Loucy (cell line): ENCODE data around the gene SCGB1A1.

Source experiments
- EZH2phosphoT487 ChIP-seq: fragments of 200-600 bp; IDR thresholded peaks from 2 replicates; pipeline ENCODE4 v1.6.1; 2018; ENCODE audit warnings: antibody characterized with exemption, mild to moderate bottlenecking, moderate library complexity, borderline replicate concordance
- TF ChIP-seq, protein P1 (sequence below): fragments of 200-600 bp; sonication (generic); conservative IDR thresholded peaks from 2 replicates; pipeline ENCODE4 v1.5.1; 2014; ENCODE audit warnings: mild to moderate bottlenecking, antibody characterized with exemption, low read length

DNA sequence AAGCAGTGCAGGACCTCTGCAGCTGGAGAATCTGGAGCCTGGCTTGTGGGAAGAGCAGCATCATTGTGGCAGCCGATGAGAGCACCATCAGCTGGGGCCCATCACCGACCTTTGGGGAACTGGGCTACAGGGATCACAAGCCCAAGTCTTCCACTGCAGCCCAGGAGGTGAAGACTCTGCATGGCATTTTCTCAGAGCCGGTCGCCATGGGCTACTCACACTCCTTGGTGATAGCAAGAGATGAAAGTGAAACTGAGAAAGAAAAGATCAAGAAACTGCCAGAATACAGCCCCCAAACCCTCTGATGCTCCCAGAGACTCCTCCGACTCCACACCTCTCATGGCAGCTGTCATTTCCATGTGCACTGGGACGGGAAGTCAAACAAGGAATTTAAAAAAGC, 46.0 kb upstream of the SCGB1A1 start:
- TF ChIP-seq, protein P1, sequence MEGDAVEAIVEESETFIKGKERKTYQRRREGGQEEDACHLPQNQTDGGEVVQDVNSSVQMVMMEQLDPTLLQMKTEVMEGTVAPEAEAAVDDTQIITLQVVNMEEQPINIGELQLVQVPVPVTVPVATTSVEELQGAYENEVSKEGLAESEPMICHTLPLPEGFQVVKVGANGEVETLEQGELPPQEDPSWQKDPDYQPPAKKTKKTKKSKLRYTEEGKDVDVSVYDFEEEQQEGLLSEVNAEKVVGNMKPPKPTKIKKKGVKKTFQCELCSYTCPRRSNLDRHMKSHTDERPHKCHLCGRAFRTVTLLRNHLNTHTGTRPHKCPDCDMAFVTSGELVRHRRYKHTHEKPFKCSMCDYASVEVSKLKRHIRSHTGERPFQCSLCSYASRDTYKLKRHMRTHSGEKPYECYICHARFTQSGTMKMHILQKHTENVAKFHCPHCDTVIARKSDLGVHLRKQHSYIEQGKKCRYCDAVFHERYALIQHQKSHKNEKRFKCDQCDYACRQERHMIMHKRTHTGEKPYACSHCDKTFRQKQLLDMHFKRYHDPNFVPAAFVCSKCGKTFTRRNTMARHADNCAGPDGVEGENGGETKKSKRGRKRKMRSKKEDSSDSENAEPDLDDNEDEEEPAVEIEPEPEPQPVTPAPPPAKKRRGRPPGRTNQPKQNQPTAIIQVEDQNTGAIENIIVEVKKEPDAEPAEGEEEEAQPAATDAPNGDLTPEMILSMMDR: no peak
- no peak for TF ChIP-seq EZH2phosphoT487
